HG02798 (cell line): ENCODE results near the gene HSPA1A.
"Not testable (repeated sequence)": the region's sequence is repeated elsewhere in the genome, so short reads cannot be mapped to it uniquely, and the experiment has no call there.

Source experiments
- ATAC-seq: cut with Tn5 transposase; IDR thresholded peaks from one replicate; pipeline ENCODE4 v1.9.1; 2021; ENCODE audit warnings: mild to moderate bottlenecking; ENCODE audit not compliant: unreplicated experiment, poor library complexity

HSPA1A gene

GRCh38 chr6:31861150-31861549, 45.8 kb downstream of the HSPA1A start:
- ATAC-seq, result no peak

- no peak for ATAC-seq
These were observed 46.6 kb downstream of the HSPA1A start for GRCh38 chr6:31861919-31862343.

DNA sequence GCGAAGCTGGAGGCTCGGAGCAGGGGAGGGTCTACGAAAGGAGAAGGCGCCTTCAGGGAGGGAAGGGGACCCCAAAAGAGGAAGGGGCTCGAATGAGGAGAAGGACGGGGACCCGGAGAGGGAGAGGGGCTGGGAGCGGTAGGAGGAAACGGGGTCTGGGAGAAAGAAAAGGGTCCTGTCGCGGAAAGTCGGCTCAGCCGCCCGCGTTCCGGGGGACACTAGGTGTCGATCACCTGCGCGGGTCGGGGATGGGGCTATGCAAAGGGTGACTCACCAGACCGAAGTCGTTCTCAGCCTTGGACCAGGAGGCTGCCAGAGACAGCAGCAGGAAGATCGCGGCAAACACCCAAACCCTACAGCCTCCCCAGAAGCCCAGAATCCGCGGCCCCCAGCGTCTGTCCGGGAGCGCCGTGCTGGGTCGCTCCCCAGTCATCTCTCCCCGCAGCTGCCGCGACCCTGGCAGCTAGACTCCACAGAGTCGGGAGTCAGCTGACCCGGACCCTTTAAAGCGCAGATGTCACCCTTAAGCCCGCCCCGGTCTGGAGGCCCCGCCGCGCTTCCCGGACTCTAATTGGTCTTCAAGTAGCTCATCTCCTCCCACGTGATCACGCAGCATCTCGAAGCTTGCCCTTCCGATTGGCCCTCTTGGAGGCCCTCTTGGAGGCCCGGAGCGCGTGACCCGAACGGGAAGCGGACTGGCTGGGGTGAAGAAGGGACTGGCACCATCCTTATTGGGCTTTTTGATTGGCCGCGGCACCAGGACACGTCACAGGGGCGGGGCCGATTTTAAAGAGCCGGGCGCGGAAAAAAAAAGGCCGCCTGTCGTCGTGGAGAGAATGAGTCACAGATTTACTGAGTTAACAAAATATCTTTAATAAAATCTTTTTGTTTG, 47.2 kb downstream of the HSPA1A start, which contains the start of gene NEU1:
NEU1 (minus strand) TSS at position 478 of the 892 bp plus-strand sequence; CDS start at position 433, 45 bp downstream.
- peak; percentile 95 for ATAC-seq

DNA sequence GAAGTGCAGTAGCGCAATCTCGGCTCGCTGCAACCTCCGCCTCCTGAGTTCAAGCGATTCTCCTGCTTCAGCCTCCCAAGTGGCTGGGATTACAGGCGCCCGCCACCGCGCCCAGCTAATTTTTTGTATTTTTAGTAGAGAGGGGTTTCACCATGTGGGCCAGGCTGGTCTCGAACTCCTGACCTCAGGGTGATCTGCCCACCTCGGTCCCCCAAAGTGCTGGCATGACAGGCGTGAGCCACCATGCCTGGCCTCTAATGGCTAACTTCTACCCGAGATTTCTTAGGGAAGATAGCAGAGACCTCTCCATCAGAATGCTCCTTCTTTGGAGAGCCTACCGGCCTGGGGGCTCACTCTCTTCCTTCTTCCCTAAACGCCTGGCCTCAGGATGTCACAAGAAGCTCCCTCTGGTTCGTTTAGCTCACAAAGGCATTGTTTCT, 48.8 kb downstream of the HSPA1A start:
- ATAC-seq, result not testable (repeated sequence)

- no peak for ATAC-seq
These were observed 49.5 kb downstream of the HSPA1A start for GRCh38 chr6:31864818-31865204.

GRCh38 chr6:31865205-31866118, 50.1 kb downstream of the HSPA1A start:
- ATAC-seq, result no peak
